ENCODE results near the gene FHDC1.

FHDC1 gene

GRCh38 chr4:152971053-152971452 is 34.9 kb downstream of the FHDC1 start:
- no peak for TF ChIP-seq CREB1 (IDR thresholded peaks at IDR 0.05; ENCODE audit: low read depth)
- no peak for TF ChIP-seq TAF1 (IDR thresholded peaks at IDR 0.05; ENCODE audit: low read depth)
- TF ChIP-seq YY1 (IDR thresholded peaks at IDR 0.05; ENCODE audit: low read depth) = no peak
- TF ChIP-seq CEBPB (IDR thresholded peaks at IDR 0.05) = no peak
- no peak for TF ChIP-seq RAD21 (IDR thresholded peaks at IDR 0.05; ENCODE audit: low read depth)
- no peak for TF ChIP-seq NFIC (IDR thresholded peaks at IDR 0.05)
- no peak for TF ChIP-seq FOXM1 (IDR thresholded peaks at IDR 0.05; ENCODE audit: borderline replicate concordance, low read depth)
- TF ChIP-seq EP300 (IDR thresholded peaks at IDR 0.05; ENCODE audit: borderline replicate concordance) = no peak
- no peak for TF ChIP-seq USF1 (IDR thresholded peaks at IDR 0.05)
- no peak for TF ChIP-seq TCF12 (IDR thresholded peaks at IDR 0.05; ENCODE audit: low read depth)
- TF ChIP-seq ZBTB7A (IDR thresholded peaks at IDR 0.05; ENCODE audit: low read depth) = no peak
- no peak for TF ChIP-seq MAX (IDR thresholded peaks at IDR 0.05)
- no peak for TF ChIP-seq TEAD4 (IDR thresholded peaks at IDR 0.05)
- TF ChIP-seq REST (IDR thresholded peaks at IDR 0.05; ENCODE audit: low read depth) = no peak

GRCh38 chr4:152972821-152973628 is 36.9 kb downstream of the FHDC1 start:
- TF ChIP-seq CEBPB (IDR thresholded peaks at IDR 0.05) (no peak), TCF12 (IDR thresholded peaks at IDR 0.05; ENCODE audit: low read depth) (0 out of 2 replicates have a peak, but pooled peaks have one; percentile 24), EGR1 (IDR thresholded peaks at IDR 0.05) (no peak), NFIC (IDR thresholded peaks at IDR 0.05) (peak; percentile 30; the same call in 1 of the 2 replicates), REST (IDR thresholded peaks at IDR 0.05; ENCODE audit: low read depth) (no peak), TAF1 (IDR thresholded peaks at IDR 0.05; ENCODE audit: low read depth) (no peak), USF1 (IDR thresholded peaks at IDR 0.05) (no peak), MAX (IDR thresholded peaks at IDR 0.05) (0 out of 2 replicates have a peak, but pooled peaks have one; percentile 13), FOXM1 (IDR thresholded peaks at IDR 0.05; ENCODE audit: borderline replicate concordance, low read depth) (no peak), EP300 (IDR thresholded peaks at IDR 0.05; ENCODE audit: borderline replicate concordance) (no peak), TEAD4 (IDR thresholded peaks at IDR 0.05) (no peak), RAD21 (IDR thresholded peaks at IDR 0.05; ENCODE audit: low read depth) (no peak), ZBTB7A (IDR thresholded peaks at IDR 0.05; ENCODE audit: low read depth) (no peak)

GRCh38 chr4:152973629-152974467 is 37.7 kb downstream of the FHDC1 start:
- TF ChIP-seq REST (IDR thresholded peaks at IDR 0.05; ENCODE audit: low read depth) = no peak
- TF ChIP-seq TAF1 (IDR thresholded peaks at IDR 0.05; ENCODE audit: low read depth) = no peak
- no peak for TF ChIP-seq EGR1 (IDR thresholded peaks at IDR 0.05)
- TF ChIP-seq EP300 (IDR thresholded peaks at IDR 0.05; ENCODE audit: borderline replicate concordance) = no peak
- TF ChIP-seq ZBTB7A (IDR thresholded peaks at IDR 0.05; ENCODE audit: low read depth) = no peak
- no peak for TF ChIP-seq TCF12 (IDR thresholded peaks at IDR 0.05; ENCODE audit: low read depth)
- no peak for TF ChIP-seq MAX (IDR thresholded peaks at IDR 0.05)
- no peak for TF ChIP-seq CREB1 (IDR thresholded peaks at IDR 0.05; ENCODE audit: low read depth)
- no peak for TF ChIP-seq NFIC (IDR thresholded peaks at IDR 0.05)
- TF ChIP-seq TEAD4 (IDR thresholded peaks at IDR 0.05) = no peak
- TF ChIP-seq YY1 (IDR thresholded peaks at IDR 0.05; ENCODE audit: low read depth) = no peak

Data from Ishikawa (cell line).